ENCODE measurements around the gene ZNF81. TPM values are rescaled to one million over a fixed set of nuclear protein-coding genes. Genes with fewer than 3 reads are reported as not detected.

Gene ZNF81
- polyA plus RNA-seq, 2 of the 4 experiments (the other 2 are of a cell fraction): 3.8 to 8.3 TPM

- 63% methylated on average over 1 of the region's 1 CpG for WGBS (ENCODE audit: missing lambda C conversion rate)
- Histone ChIP-seq H3K9me3 (no peaks in the 10 kb centered on the region), H3K4me1 (no peaks in the 10 kb centered on the region), H3K4me3 (no peak overlapping the region), H3K4me2 (no peak overlapping the region), H3K27ac (no peak overlapping the region)
- no peak for DNase-seq (ENCODE audit: low read depth in 1 of 2, low spot score in 1 of 2)
- FAIRE-seq: no peak
- CTCF ChIA-PET: no interaction called here
- no peak for ATAC-seq
- POLR2A ChIA-PET: no interaction called here
- TF ChIP-seq SMC3 (IDR thresholded peaks at IDR 0.05) (no peak), EHMT2 (IDR thresholded peaks at IDR 0.05; ENCODE audit: low read depth) (no peak), BCL3 (IDR thresholded peaks at IDR 0.05) (no peak), REST (IDR thresholded peaks at IDR 0.05) (no peak), JUN (IDR thresholded peaks at IDR 0.05) (no peak), MYC (IDR thresholded peaks at IDR 0.05; ENCODE audit: borderline replicate concordance, low read length) (no peak), HOXB5 (CRISPR knock-in tag; IDR thresholded peaks at IDR 0.05) (no peak), CHD2 (IDR thresholded peaks at IDR 0.05; ENCODE audit: low read length, partially characterized antibody) (no peak), RNF2 (IDR thresholded peaks at IDR 0.05; ENCODE audit: borderline replicate concordance, low read depth) (no peak), PBX3 (IDR thresholded peaks at IDR 0.05) (no peak)
Measured at GRCh38 chrX:47843363-47843762, 6.7 kb downstream of the ZNF81 start.

DNA sequence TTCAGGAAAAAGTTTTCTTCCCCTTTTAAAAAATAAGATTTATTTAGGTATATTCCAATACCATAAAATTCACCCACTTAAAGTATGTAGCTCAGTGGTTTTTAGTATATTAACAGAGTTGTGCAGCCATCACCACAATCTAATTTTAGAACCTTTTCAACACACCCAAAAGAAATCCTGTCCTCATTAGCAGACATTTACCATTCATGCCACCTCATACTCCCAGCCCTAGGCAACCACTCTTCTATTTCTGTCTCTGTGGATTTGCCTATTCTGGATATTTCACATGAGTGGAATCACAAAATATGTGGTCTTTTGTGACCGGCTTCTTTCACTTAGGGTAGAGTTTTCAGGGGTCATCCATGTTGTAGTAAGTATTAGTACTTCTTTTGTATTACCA lies 7.4 kb downstream of the ZNF81 start:
- ChIA-PET CTCF (no interaction called here), POLR2A (no interaction called here)
- WGBS (ENCODE audit: missing lambda C conversion rate): 89% methylated on average over 1 of the region's 1 CpG
- Histone ChIP-seq H3K9me3 (no peaks in the 10 kb centered on the region), H3K4me1 (no peaks in the 10 kb centered on the region), H3K4me2 (no peak overlapping the region), H3K4me3 (no peak overlapping the region), H3K27ac (no peak overlapping the region)
- DNase-seq (ENCODE audit: low read depth in 1 of 2, low spot score in 1 of 2) (no peak), ATAC-seq (no peak), FAIRE-seq (peak; percentile 70)
- TF ChIP-seq ZC3H11A (IDR thresholded peaks at IDR 0.05) (no peak), MAZ (IDR thresholded peaks at IDR 0.05; ENCODE audit: borderline replicate concordance, low read depth, low read length) (no peak), TFCP2L1 (CRISPR knock-in tag; IDR thresholded peaks at IDR 0.05) (no peak), RARB (CRISPR knock-in tag; IDR thresholded peaks at IDR 0.05) (no peak), KDM1A (IDR thresholded peaks at IDR 0.05; ENCODE audit: low read depth) (no peak), JUNB (IDR thresholded peaks at IDR 0.05) (no peak), EHF (CRISPR knock-in tag; IDR thresholded peaks at IDR 0.05) (no peak), CEBPB (IDR thresholded peaks at IDR 0.05) (no peak), ESRRA (IDR thresholded peaks at IDR 0.05; ENCODE audit: borderline replicate concordance, low read length) (no peak), FOXS1 (CRISPR knock-in tag; IDR thresholded peaks at IDR 0.05) (no peak), ZNF302 (CRISPR knock-in tag; IDR thresholded peaks at IDR 0.05) (no peak)

All from A549 (cell line).